LNCAP (cell line): ENCODE data around the gene C8G.

ENCODE experiments used
- CTCF ChIP-seq: fragments of 450-650 bp; IDR thresholded peaks from 2 replicates; pipeline ENCODE4 v1.5.1; 2017; ENCODE audit warnings: mild to moderate bottlenecking

C8G gene

GRCh38 chr9:136922540-136922939 lies 22.5 kb upstream of the C8G start:
- TF ChIP-seq CTCF: no peak

- no peak for TF ChIP-seq CTCF
These were observed 21.2 kb upstream of the C8G start for GRCh38 chr9:136923881-136924280.

GRCh38 chr9:136925414-136926153 lies 19.5 kb upstream of the C8G start:
- no peak; the same call in 1 of the 2 replicates for TF ChIP-seq CTCF

- no peak for TF ChIP-seq CTCF
These were observed 18.8 kb upstream of the C8G start for GRCh38 chr9:136926154-136926704.

- no peak for TF ChIP-seq CTCF
These were observed 18.3 kb upstream of the C8G start for GRCh38 chr9:136926749-136927148.

- TF ChIP-seq CTCF: no peak
These were observed 17.4 kb upstream of the C8G start for GRCh38 chr9:136927343-136928271.

- TF ChIP-seq CTCF: no peak
These were observed 16.5 kb upstream of the C8G start for GRCh38 chr9:136928591-136928990.
